GM12891 (cell line): Measurements from ENCODE around the gene BTRC.

Experiments used
- POLR2A ChIP-seq: IDR thresholded peaks from 2 replicates; pipeline ENCODE4 v1.6.1; 2011; ENCODE audit warnings: low read depth, low read length, control low read depth
- POLR2AphosphoS5 ChIP-seq: IDR thresholded peaks from 2 replicates; pipeline ENCODE4 v1.6.1; 2011; ENCODE audit warnings: low read depth, low read length, control low read depth
- TAF1 ChIP-seq: IDR thresholded peaks from 2 replicates; pipeline ENCODE4 v1.6.1; 2011; ENCODE audit warnings: low read depth, low read length, control low read depth

DNA sequence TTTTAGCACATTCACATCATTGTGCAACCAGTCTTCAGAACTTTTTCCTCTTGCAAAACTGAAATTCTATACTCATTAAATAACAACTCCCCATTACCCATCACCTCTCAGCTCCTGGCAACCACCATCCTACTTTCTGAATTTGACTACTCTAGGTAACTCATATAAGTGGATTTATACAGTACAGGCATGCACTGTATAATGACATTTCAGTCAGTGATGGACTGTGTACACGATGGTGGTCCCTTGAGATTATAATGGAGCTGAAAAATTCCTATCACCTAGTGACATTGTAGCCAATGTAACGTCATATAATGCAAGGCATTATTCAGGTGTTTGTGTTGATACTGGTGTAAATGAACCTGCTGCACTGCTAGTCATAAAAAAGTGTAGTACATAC is 60.1 kb downstream of the BTRC start:
- TF ChIP-seq POLR2A (no peak), POLR2AphosphoS5 (no peak), TAF1 (no peak)
